ENCODE data around the gene AKR1D1.
"Not testable (repeated sequence)": the region's sequence is repeated elsewhere in the genome, so short reads cannot be mapped to it uniquely, and the experiment has no call there.

AKR1D1 gene

GRCh38 chr7:138076196-138076595 lies at the start of gene AKR1D1:
AKR1D1 (plus strand) TSS chr7:138076459; CDS start chr7:138076519, 60 bp downstream.
- no peak for DNase-seq

- no peak for DNase-seq
Observed at GRCh38 chr7:138027100-138027499, 49.2 kb upstream of the AKR1D1 start.

- DNase-seq, result no peak
Observed at GRCh38 chr7:138029126-138029525, 47.1 kb upstream of the AKR1D1 start.

GRCh38 chr7:138029941-138030340 lies 46.3 kb upstream of the AKR1D1 start:
- no peak for DNase-seq

- no peak for DNase-seq
Observed at GRCh38 chr7:138030679-138031351, 45.4 kb upstream of the AKR1D1 start.

- no peak for DNase-seq
Observed at GRCh38 chr7:138032186-138032585, 44.1 kb upstream of the AKR1D1 start.

- no peak for DNase-seq
Observed at GRCh38 chr7:138032770-138033169, 43.5 kb upstream of the AKR1D1 start.

- no peak for DNase-seq
Observed at GRCh38 chr7:138033241-138033640, 43.0 kb upstream of the AKR1D1 start.

- no peak for DNase-seq
Observed at GRCh38 chr7:138036135-138036534, 40.1 kb upstream of the AKR1D1 start.

GRCh38 chr7:138040063-138040462 lies 36.2 kb upstream of the AKR1D1 start:
- DNase-seq, result not testable (repeated sequence)

GRCh38 chr7:138044897-138045296 lies 31.4 kb upstream of the AKR1D1 start:
- no peak for DNase-seq

- DNase-seq, result no peak
Observed at GRCh38 chr7:138047907-138048306, 28.4 kb upstream of the AKR1D1 start.

GRCh38 chr7:138049505-138050116 lies 26.6 kb upstream of the AKR1D1 start:
- DNase-seq, result no peak

- not testable (repeated sequence) for DNase-seq
Observed at GRCh38 chr7:138051712-138052247, 24.5 kb upstream of the AKR1D1 start.

GRCh38 chr7:138052696-138053095 lies 23.6 kb upstream of the AKR1D1 start:
- DNase-seq, result no peak

GRCh38 chr7:138055698-138056097 lies 20.6 kb upstream of the AKR1D1 start:
- DNase-seq, result not testable (repeated sequence)

GRCh38 chr7:138063400-138063799 lies 12.9 kb upstream of the AKR1D1 start:
- DNase-seq, result no peak

- no peak for DNase-seq
Observed at GRCh38 chr7:138064856-138065357, 11.4 kb upstream of the AKR1D1 start.

- no peak for DNase-seq
Observed at GRCh38 chr7:138065827-138066226, 10.4 kb upstream of the AKR1D1 start.

GRCh38 chr7:138066954-138067394 lies 9.3 kb upstream of the AKR1D1 start:
- no peak for DNase-seq

- no peak for DNase-seq
Observed at GRCh38 chr7:138067774-138068173, 8.5 kb upstream of the AKR1D1 start.

GRCh38 chr7:138070908-138071307 lies 5.4 kb upstream of the AKR1D1 start:
- no peak for DNase-seq

- DNase-seq, result no peak
Observed at GRCh38 chr7:138072726-138073125, 3.5 kb upstream of the AKR1D1 start.

GRCh38 chr7:138074121-138074520 lies 2.1 kb upstream of the AKR1D1 start:
- no peak for DNase-seq

Data from NCI-H2029 treated with DMSO at 0.1 percent for 48 hours (cell line).